SK-N-SH (cell line): Measurements from ENCODE around the gene PRM1.

ENCODE experiments used
- CTCF ChIP-seq: fragments of 200-600 bp; sonication (generic); IDR thresholded peaks from 2 replicates; pipeline ENCODE4 v1.6.1; 2017; ENCODE audit warnings: antibody characterized with exemption, mild to moderate bottlenecking, moderate library complexity
- NFIC ChIP-seq: IDR thresholded peaks from 2 replicates; pipeline ENCODE4 v1.4.0; 2012; ENCODE audit warnings: borderline replicate concordance
- TCF12 ChIP-seq: IDR thresholded peaks from 2 replicates; pipeline ENCODE4 v1.4.0; 2012
- TF ChIP-seq, protein P1 (sequence below): IDR thresholded peaks from 2 replicates; pipeline ENCODE4 v1.4.0; 2012; ENCODE audit warnings: low read depth

DNA sequence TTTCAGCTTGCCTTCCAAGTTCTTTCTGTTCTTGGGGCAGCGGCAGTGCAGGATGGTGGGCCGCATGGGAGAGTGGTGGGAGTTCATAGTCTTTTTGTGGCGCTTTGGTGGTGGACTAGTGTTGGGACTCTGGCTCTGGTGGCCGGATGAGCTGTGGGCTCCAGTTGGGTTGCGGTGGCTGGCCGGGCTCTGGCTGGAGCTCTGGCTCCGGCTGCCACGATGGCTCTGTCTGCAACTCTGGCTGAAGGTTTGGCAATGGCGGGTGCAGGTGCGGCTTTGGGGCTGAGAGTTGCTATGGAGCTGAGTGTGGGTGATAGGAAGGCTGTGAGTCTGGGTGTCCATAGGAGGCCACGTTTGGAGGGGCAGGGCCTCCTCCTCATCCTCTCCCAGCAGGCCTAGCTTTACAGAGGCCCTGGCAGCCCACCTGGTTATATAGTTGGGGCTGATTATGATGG is 12.2 kb downstream of the PRM1 start, which contains the start of gene TNP2:
- no peak for TF ChIP-seq CTCF
- TF ChIP-seq NFIC, result no peak
- TF ChIP-seq, protein P1, sequence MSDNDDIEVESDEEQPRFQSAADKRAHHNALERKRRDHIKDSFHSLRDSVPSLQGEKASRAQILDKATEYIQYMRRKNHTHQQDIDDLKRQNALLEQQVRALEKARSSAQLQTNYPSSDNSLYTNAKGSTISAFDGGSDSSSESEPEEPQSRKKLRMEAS, result no peak
- no peak for TF ChIP-seq TCF12
